DMS53 treated with DMSO at 0.1 percent for 48 hours (cell line): ENCODE data around the gene NOX5.

ENCODE experiments used
- DNase-seq: peaks from one replicate; lab custom pipeline; 2025; ENCODE audit not compliant: unreplicated experiment; lab: John Stamatoyannopoulos, UW

Gene NOX5

DNA sequence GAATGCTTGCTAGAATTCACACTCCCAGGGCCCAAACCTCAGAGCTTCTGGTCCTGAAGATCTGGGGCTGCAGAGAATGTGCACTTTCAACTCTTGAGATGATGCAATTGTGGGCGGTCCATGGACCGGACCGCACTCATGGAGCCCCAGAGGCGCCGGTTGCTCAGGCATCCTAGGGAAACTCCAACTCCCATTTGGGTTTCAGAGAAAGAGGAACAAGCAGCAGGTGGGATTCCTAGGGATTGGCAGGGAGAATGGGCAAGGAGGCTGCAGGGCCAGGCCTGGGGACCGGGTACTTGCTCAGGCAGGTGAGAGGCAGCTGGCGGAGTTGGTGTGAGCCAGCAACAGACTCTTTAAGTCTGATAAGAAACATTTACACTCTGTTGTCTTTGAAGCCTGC is 3.5 kb downstream of the NOX5 start:
- no peak for DNase-seq

DNA sequence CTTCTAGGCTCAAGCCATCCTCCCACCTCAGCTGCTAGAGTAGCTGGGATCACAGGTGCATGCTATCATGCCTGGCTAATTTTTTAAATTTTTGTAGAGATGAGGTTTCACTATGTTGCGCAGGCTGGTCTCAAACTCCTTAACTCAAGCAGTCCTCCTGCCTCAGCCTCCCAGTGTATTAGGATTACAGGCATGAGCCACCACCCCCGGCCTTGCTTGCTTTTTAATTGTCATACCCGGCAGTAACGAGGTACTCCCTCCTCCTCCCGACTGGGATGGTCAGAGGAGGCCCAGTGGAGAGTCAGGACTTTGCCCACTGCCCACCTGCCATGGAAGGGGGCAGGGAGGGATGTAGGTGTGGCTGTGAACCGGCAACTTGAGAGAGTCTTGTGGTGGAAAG is 4.5 kb downstream of the NOX5 start:
- no peak for DNase-seq

DNA sequence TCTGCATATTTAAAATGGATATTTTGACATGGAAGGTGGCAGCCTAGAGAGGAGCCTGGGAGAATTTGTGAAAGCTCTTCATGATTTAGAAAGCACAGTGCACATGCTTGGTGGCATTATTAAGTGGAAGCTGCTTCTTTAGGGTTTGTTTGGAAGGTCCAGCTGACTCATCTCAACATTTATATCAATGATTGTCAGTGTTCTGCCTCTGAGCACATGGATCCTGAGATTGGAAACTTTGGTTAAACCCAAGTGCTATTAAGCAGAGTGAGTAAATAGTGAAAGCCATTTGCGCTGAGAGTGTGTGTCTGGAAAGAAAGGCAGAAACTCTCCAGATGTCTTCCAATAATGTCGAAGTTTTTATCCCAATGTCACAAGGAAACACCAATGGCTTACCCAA is 7.4 kb downstream of the NOX5 start:
- no peak for DNase-seq

DNA sequence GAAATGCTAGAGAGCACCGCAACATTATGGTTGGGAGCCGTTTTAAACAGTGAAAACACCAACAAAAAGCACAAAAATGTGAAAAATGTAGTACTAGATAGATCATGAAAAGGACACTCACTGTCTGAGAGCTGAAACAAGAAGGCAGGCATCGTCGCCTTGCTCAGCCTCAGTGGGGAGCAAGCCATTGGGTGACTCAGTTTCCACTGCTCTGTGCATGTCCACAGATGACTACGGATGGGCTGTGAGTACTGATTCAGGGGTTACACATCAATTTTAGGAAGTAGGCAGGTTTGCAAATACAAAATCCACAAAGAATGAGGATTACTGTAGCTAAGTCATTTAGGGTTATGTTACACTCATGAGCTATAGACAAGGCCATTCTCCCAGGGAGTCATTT is 10.8 kb downstream of the NOX5 start:
- DNase-seq, result no peak

DNA sequence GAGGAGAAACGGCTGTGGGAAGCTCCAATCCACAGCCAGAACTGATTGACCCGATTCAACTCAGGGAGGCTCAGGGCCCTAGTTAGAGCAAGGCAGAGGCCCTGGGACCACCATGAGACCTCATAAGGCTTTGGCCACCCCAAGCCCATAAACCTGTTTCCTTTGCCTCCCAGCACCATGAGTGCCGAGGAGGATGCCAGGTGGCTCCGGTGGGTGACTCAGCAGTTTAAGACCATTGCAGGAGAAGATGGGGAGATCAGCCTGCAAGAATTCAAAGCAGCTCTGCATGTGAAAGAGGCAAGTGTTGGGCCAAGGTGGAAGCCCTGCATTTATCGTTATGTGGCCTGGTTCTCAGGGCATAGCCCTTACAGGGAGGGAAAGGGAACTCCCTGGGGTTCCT is 11.9 kb downstream of the NOX5 start:
- DNase-seq, result no peak

DNA sequence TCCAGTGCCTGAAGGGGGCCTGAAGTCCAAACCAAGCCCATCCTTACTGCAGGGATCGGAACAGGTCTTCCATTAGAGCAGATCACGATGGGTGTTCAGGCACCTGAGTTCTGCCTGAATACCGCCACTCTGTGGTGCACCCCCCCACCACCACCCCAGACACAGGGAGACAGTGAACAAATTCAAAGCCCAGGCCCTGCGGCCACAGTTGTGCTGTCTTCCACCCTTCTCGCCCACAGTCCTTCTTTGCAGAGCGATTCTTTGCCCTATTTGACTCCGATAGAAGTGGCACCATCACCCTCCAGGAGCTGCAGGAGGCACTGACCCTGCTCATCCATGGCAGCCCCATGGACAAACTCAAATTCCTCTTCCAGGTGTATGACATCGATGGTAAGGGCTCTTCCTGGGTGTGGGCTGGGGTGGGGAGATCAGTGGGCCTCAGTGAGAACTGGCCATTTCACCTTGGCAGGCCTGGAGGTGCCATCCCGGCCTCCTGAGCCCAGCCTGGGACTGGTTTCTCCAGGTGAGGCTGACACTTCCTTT is 13.6 kb downstream of the NOX5 start:
- no peak for DNase-seq

DNA sequence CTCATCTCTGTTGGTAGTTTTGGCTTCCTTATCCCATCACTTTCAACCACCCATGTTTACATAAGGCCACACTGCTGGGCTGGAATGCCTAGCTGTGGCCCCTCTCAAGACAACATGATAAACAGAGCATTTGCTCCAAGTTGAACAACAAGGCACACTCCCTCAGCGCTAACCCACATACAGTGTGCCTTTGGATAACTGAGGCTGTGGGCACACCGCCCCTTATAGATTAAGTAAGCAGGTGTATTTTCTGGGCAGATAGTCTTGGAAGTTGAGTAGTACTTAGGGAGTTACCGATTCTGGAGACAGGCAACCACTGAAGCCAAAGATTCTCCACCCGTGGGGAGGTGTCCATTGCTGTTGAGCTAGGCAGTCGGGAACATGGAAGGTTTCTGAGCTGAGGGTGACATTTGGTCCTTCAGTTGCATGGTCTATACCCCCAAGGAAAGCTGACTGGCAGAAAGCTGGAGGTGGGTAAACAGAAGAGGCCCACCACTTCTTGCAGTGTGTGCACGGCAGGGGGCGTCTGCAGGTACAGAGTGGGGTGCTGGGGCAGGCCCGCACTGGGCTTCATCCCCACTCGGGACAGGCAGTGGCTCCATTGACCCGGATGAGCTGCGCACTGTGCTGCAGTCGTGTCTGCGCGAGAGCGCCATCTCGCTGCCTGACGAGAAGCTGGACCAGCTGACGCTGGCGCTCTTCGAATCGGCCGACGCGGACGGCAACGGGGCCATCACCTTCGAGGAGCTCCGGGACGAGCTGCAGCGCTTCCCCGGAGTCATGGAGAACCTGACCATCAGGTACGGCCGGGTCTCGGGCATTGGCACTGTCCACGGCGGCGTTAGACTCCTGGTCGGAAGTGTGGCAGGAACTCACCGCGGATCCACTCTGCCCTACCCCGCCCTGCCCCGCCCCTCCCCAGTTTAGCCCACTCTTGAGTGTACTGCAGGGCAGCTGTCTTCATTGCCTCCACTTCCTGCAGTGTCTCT is 16.8 kb downstream of the NOX5 start:
- DNase-seq, result peak; percentile 35

DNA sequence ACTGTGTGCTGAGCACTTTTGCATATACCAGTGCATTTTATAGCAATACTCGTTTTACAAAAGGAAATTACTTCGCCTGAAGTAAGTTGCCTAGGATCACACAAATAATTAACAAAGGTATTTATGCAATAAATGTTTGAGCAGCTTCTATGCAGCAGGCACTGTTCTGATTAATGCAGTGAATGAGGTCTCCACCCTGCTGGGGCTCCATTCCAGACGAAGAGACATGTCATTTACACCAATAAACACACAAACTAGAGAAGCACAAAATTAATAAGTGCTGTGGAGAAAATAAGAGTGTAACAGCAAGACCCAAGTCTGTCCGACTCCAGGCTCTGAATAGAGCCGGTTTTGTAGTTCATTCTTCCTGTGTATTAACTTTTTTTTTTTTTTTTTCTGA is 17.5 kb downstream of the NOX5 start:
- no peak for DNase-seq

DNA sequence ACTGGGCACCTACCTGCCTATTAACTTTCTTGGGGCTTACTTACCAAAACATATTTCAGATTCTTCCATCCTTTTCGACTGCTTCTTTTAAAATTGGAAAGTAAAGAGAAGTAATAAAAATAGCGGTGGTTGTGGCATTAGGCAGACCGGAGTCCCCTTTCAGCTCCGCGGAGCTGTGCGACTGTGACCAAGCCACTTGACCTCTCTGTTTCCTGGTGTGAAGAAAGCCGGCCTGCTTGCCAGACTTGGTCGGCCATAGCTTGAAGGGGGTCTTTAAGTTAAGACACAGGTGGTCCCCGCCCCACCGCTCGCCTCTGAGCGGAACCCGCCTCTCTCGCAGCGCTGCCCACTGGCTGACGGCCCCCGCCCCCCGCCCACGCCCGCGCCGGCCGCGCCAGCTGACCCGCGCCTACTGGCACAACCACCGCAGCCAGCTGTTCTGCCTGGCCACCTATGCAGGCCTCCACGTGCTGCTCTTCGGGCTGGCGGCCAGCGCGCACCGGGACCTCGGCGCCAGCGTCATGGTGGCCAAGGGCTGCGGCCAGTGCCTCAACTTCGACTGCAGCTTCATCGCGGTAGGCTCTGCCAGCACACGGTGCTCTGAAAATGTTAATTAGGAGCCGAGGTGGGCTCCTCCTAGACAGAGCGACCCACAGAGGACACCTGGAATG is 18.3 kb downstream of the NOX5 start:
- DNase-seq, result no peak

DNA sequence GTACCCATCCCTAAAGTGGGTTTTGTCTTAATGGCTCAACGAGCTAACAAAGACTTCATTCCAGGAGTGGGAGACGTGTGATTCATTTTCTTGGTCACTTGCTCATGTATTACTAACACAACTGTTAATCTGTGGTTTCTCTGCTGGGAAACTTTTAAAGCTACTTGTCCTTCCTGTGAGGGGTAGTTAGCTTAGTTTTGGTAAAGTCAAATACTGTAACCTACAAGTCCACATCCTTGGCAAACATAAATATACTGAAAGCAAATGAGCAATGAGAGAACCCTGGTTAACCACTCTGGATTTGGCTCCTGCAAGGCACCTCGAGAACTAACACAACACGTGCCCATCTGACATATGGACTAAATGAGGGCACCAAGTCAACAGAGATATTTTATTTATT is 19.9 kb downstream of the NOX5 start:
- DNase-seq, result no peak

DNA sequence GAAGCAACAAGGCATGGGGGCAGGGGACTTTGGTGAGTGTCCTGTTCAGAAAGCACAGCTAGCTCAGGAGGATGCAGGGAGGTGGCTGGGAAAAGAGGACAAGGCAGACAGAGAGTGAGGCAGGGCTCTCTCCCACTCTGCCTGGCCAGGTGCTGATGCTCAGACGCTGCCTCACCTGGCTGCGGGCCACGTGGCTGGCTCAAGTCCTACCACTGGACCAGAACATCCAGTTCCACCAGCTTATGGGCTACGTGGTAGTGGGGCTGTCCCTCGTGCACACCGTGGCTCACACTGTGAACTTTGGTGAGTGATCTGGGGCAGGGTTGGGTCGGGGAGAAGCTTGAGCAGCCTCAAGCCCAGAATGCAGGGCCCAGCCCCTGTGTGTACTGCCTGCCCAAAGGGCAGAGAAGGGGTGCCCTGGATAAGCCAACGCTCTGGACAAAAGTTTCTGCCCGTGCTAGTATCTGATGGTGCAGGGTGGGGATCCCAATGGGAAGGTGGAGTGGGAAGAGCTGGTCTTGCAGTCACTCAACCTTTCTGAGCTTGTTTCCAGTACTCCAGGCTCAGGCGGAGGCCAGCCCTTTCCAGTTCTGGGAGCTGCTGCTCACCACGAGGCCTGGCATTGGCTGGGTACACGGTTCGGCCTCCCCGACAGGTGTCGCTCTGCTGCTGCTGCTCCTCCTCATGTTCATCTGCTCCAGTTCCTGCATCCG is 20.9 kb downstream of the NOX5 start:
- DNase-seq, result no peak

DNA sequence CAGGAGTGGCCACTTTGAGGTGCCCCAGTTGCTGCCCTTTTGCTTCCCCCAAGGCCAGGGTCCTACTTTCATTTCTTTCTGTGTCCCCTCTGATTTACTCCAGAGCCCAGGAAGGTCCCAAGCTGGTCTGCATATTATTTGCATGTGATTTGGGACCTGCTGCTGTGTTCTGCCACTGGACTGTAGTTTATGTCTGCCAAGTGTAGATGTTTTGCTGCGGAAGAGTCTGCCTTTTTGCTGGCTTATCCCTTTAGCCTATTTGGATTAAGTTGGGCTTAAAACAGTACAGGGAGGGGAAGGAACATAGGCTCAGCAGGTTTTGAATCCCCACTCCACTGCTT is 21.4 kb downstream of the NOX5 start:
- DNase-seq, result no peak

DNA sequence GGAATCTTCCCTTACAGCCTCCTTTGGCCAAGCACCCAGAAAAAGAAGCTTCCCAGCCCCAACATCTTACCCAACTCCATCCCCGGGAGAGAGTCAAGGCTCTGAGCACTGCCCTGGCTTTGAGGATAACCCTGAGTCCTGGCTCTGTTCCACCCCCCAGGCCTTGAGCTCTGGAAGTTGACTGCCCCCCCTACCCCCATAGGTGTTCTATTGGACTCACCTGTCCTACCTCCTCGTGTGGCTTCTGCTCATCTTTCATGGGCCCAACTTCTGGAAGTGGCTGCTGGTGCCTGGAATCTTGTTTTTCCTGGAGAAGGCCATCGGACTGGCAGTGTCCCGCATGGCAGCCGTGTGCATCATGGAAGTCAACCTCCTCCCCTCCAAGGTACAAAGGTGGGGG is 22.3 kb downstream of the NOX5 start:
- no peak for DNase-seq

DNA sequence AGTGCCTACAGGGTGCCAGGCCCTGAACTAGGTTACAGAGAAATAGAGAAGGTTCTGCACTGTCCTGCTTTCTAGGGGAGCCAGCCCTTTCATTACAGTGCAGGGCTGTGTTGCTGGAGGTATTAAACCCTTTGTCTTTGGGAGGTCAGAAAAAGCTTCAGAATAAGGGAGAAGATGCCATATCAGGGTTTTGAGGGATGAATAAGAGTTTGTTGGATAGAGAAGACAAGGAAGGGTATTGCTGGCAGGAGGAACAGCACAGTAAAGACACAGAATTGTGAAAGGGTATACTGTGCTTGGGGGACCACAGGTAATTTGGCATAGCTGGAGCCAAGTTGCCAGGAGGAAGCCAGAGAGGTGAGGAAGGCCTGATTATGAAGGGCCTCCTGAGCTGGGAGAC is 23.0 kb downstream of the NOX5 start:
- DNase-seq, result no peak

DNA sequence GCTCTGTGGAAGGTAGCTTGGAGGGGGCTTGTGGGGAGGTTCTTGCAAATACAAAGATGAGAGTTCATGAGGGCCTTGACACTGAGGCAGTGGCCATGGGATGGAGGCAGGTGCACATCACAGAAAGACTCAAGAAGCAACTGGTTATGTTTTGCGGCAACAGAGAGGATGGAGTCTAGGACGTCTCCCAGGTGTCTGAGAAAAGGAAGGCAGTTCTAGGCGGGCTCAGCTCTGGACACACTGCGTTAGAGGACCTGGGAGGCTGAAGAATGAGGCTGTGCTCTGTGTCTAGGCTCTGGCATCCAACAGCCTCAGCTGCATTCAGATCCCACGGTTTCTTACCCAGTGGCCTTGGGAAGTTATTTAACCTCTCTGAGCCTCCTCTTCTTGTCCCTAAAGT is 23.5 kb downstream of the NOX5 start:
- DNase-seq, result no peak

DNA sequence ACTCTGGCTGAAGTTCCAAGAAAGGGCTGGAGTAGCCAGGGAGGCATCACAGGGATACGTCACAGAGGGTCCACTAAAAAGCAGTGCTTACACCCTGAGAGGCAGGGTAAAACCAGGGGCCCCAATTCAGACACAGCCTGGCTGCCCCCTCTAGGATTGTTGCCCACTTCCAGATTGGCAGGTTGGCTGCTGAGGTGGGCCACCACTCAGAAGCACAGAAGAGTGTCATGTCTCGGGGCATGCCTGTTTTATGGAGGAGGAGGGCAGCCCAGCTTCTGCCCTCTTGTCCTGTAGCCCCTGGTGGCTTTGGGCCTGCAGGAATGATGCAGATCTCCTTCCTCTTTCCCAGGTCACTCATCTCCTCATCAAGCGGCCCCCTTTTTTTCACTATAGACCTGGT is 24.0 kb downstream of the NOX5 start:
- no peak for DNase-seq

DNA sequence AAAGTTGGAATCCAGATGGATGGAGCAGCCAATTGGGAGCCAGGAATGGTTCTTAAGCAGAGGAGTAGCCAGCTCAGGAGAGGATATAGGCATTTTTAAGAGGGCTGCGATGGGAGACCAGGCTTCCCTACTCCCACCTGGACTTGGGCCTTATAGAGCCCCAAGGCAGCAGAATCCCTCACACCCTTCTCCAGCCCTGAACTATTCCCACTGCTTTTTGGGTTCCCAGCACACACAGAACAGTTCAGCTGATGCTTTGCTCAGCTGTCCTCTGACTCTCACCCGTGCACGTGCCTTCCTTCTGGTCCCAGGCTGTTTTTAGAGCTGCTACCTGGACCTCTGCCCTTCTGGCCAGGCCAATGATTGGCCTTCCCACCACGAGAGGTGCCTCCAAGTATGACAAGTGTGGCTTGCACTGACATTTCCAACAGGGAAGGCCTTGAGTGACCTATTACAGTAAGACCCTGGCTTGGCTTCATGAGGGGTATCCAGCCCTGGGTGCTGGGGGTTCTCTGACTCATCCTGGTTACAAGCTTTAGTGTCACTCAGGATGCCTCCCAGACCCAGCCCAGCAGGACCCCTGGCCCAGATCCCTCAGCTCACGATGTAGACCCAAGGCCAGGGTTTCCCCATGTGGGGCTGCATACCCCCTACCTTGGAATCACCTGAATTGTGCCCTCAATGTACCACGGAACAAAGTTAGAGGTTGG is 25.2 kb downstream of the NOX5 start:
- no peak for DNase-seq

DNA sequence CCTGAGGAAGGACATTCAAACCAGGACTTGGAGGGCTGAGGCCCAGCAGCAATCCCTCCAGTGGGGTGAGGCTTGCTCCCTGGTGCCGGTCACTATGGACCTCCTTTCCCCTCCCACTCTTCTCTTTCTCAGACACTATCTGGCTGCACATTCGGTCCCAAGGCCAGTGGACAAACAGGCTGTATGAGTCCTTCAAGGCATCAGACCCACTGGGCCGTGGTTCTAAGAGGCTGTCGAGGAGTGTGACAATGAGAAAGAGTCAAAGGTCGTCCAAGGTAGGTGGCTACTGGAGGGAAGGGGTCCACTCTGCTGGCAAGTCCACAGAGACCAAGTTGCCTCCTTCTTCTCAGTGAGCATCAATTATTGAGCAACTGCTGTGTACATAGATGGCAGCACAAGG is 28.0 kb downstream of the NOX5 start:
- no peak for DNase-seq

DNA sequence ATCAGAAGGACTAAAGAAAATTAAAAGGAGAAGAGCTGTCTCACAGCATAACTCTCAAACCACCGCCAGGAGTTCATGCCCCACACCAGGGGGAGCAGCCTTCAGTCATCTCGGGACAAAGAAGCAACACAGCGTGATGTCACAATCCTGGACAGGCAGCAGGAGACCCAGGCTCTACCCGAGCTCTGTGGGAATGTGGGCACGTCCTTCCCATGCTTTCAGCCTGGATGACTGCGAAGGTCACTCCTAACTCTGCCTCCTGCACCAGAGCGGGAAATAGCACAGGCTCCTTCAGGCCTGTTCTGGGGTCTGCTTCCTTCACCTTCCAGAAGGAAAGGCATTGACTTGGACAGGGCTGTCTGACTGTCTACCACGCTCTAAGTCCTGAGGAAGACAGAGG is 31.3 kb downstream of the NOX5 start:
- no peak for DNase-seq

DNA sequence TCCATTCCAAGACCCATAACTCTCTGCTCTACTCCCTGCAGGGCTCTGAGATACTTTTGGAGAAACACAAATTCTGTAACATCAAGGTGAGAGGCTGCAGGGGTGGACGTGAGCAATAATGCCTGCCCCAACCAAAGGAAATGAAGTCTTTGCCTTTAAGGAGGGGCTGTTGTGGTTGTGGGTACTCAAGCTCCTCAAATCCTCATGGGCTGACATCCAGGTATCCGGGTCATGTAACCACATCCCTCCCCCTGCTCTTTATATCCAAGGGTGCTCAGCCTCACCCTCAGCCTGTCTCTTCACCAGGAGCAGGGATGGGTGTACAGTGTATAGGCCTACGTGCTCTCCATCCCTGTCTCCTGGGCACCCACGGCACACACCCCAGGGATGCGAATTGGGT is 32.3 kb downstream of the NOX5 start:
- DNase-seq, result no peak

DNA sequence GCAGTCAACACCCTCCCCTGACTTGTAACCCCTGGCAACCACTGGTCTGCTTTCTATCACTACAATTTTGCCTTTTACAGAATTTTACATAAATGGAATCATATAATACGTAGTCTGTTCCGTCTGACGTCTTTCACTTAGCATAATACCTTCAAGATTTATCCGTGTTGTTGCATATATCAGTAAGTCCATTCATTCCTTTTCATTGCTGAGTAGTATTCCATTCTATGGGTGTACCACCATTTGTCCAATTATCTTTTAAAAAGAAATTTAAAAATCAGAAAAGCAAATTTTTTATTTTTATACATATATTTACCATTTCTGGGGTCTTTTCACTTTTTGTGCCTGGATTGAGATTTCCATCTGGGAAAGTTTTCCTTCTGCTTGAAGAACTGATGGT is 35.5 kb downstream of the NOX5 start:
- no peak for DNase-seq
